Gastroesophageal sphincter (tissue), 4 donors: ENCODE results near the gene RRP8. TPM values are rescaled to one million over a fixed set of nuclear protein-coding genes. Genes with fewer than 3 reads are reported as not detected.

Experiments used
- ATAC-seq: fragments of 150-250 bp; one replicate; pipeline ENCODE4 v1.9.1; 2016; ENCODE audit warnings: mild to moderate bottlenecking, moderate library complexity
- H3K27ac ChIP-seq, 4 donors: fragments of 200-600 bp; sonication (generic) in 3 of 4; 1 replicate in 3 of 4; 2 replicates in 1 of 4; pipeline ENCODE4 v1.5.1; 2016 to 2019
- H3K27me3 ChIP-seq: fragments of 200-600 bp; sonication (generic); one replicate; pipeline ENCODE4 v1.5.1; 2019
- H3K36me3 ChIP-seq, 2 donors: fragments of 200-600 bp; sonication (generic); one replicate each; pipeline ENCODE4 v1.5.1; 2019; ENCODE audit warnings: control low read depth in 1 of 2
- H3K4me1 ChIP-seq, 3 donors: fragments of 200-600 bp; sonication (generic); 1 replicate in 2 of 3; 2 replicates in 1 of 3; pipeline ENCODE4 v1.5.1; 2016 to 2019; ENCODE audit warnings: control low read depth in 2 of 3
- H3K4me3 ChIP-seq, 2 donors: fragments of 200-600 bp; sonication (generic); one replicate each; pipeline ENCODE4 v1.5.1; 2019; ENCODE audit warnings: mild to moderate bottlenecking in 1 of 2, moderate library complexity in 1 of 2
- H3K9me3 ChIP-seq, 3 donors: fragments of 200-600 bp; sonication (generic); one replicate each; pipeline ENCODE4 v1.5.1; 2017 to 2019; ENCODE audit warnings: control low read depth in 2 of 3
- EP300 ChIP-seq: sonication (generic); formaldehyde crosslinking; IDR thresholded peaks from one replicate; pipeline ENCODE4 v1.6.1; 2017; ENCODE audit warnings: antibody characterized with exemption, mild to moderate bottlenecking
- POLR2A ChIP-seq, 2 donors: fragments of 450-650 bp; IDR thresholded peaks; one replicate each; pipeline ENCODE4 v1.6.1; 2017; ENCODE audit warnings: antibody characterized with exemption in 2 of 2, mild to moderate bottlenecking in 2 of 2, moderate library complexity in 1 of 2
- POLR2AphosphoS5 ChIP-seq: sonication (generic); formaldehyde crosslinking; IDR thresholded peaks from one replicate; pipeline ENCODE4 v1.6.1; 2017; ENCODE audit warnings: antibody characterized with exemption
- WGBS, 2 donors: methylation state at CpG; one replicate each; pipeline ENCODE4 v1.1.5; 2018; ENCODE audit warnings: low coverage in 1 of 2; 5-methylcytosine and 5-hydroxymethylcytosine counted together
- total RNA-seq, 4 donors: library from RNA; depleted of rRNA; stranded (reverse); fragments of >200 nt; gene quantifications; one replicate each; pipeline ENCODE4 v1.1.0, GENCODE V29; 2016
- TF ChIP-seq, protein P1 (sequence below), 4 experiments: fragments of 200-600 bp in 2 of 4; fragments of 450-650 bp in 2 of 4; sonication (generic) in 1 of 4; IDR thresholded peaks; one replicate each; pipeline ENCODE4 v1.5.1; 2017 to 2019; ENCODE audit warnings: antibody characterized with exemption in 4 of 4, mild to moderate bottlenecking in 2 of 4, moderate library complexity in 2 of 4

The RRP8 gene
- total RNA-seq, 4 donors from 2014 or later: 25.7 to 32.4 (median 28.1) TPM

DNA sequence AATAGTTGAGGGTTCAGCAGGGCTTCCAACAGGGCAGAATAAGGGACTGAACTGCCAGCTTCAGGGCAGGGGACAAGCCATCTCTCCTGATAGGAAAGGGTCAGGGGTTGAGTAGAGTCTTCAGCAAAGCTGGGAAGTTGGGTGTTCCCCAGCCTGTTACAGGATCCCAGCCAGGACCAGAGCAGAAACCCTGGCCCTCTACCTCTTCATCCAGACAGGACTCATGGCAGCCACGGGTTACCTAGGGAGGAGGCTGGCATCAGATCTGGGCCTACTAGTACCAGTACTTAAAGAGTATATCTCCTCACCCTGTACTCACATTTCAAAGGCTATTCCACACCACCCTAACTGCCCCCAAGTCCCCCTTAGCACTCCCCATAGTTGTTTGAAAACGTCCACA is 11.0 kb upstream of the RRP8 start:
- H3K4me3 ChIP-seq: no peak overlapping the region
- H3K27me3 ChIP-seq: no peaks in the 10 kb centered on the region
- TF ChIP-seq EP300 (no peak), POLR2AphosphoS5 (no peak), POLR2A (IDR thresholded peaks at IDR 0.05) (no peak)
- TF ChIP-seq, protein P1, sequence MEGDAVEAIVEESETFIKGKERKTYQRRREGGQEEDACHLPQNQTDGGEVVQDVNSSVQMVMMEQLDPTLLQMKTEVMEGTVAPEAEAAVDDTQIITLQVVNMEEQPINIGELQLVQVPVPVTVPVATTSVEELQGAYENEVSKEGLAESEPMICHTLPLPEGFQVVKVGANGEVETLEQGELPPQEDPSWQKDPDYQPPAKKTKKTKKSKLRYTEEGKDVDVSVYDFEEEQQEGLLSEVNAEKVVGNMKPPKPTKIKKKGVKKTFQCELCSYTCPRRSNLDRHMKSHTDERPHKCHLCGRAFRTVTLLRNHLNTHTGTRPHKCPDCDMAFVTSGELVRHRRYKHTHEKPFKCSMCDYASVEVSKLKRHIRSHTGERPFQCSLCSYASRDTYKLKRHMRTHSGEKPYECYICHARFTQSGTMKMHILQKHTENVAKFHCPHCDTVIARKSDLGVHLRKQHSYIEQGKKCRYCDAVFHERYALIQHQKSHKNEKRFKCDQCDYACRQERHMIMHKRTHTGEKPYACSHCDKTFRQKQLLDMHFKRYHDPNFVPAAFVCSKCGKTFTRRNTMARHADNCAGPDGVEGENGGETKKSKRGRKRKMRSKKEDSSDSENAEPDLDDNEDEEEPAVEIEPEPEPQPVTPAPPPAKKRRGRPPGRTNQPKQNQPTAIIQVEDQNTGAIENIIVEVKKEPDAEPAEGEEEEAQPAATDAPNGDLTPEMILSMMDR (IDR thresholded peaks at IDR 0.05): no peak
- H3K27ac ChIP-seq: peak overlapping the region in 3 of 4 donors; percentile 98 to 99 (median 99)
- H3K9me3 ChIP-seq: no peaks in the 10 kb centered on the region
- WGBS, 2 donors: 83 to 93% methylated on average over 1 to 2 of the region's 2 CpGs
- no peak for ATAC-seq
- H3K4me1 ChIP-seq: peaks cover 2 to 59% (median 21%) of the 10 kb centered on the region in 3 donors
- peaks cover 0 to 48% of the 10 kb centered on the region in 2 donors for H3K36me3 ChIP-seq

- H3K27ac ChIP-seq: peak overlapping the region; percentile 75 to 99 (median 98)
- peaks cover 2 to 64% (median 26%) of the 10 kb centered on the region in 3 donors for H3K4me1 ChIP-seq
- no peak for ATAC-seq
- no peak for TF ChIP-seq POLR2AphosphoS5
- TF ChIP-seq POLR2A (IDR thresholded peaks at IDR 0.05): no peak
- TF ChIP-seq, protein P1 (IDR thresholded peaks at IDR 0.05): no peak
- TF ChIP-seq EP300: no peak
- no peaks in the 10 kb centered on the region for H3K9me3 ChIP-seq
- no peaks in the 10 kb centered on the region for H3K27me3 ChIP-seq
- H3K36me3 ChIP-seq: peaks cover 4 to 58% of the 10 kb centered on the region in 2 donors
- H3K4me3 ChIP-seq: no peak overlapping the region
- WGBS, 2 donors: 89 to 92% methylated on average over 3 of the region's 3 CpGs
These were observed 10.1 kb upstream of the RRP8 start for GRCh38 chr11:6613496-6613895.

DNA sequence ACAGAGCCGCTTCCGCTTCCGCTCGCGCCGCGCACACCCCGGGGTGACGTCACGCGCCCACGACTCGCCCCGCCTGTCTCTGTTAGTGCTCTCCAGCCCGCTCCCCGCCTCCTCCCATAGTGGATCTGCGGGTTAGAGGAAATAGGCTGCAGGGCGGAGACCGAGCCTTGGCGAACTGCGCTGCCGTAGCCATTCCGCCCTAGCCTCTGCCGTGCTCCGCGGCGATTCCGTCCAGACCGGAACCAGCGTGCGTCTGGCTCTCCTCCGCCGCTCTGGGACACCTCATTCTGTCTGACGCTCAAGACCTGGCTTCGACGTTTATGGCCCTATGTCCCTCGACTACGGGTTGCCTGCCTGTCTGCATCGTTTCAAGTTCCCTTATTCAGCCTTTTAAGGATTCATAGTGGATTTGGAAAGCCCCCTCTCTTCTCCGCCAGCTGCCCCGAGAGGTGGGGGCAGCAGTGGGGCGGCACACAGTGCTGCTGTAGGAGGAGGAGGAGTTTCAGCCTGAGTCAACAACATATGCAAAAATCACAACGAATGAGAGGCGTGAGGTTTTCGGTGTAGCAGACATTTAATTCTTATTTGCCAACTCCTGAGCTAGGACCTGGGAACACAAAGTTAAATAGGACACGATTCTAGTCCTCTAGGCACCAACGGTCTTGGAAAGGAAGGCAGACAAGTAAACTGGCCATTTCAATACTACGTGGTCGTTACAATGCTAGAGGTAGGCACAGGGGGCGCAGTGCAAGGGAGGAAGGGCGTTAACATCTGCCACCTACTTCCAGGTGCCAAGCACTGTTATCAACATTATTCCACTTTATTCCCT is 9.0 kb upstream of the RRP8 start, which contains the start of gene TAF10:
TSS of gene TAF10 (minus strand) at position 4 of the 829 bp plus-strand sequence. CDS start 27 bp downstream, outside the sequence.
- Histone ChIP-seq H3K27me3 (no peaks in the 10 kb centered on the region), H3K36me3 (peaks cover 4 to 68% of the 10 kb centered on the region in 2 donors), H3K4me1 (peaks cover 7 to 64% (median 26%) of the 10 kb centered on the region in 3 donors), H3K27ac (peak within 1 kb of the TSS; percentile 92 to 99 (median 98)), H3K9me3 (no peaks in the 10 kb centered on the region), H3K4me3 (peak within 1 kb of the TSS; percentile 63 to 88)
- WGBS, 2 donors: 0 to 1% methylated on average over 6 to 24 of the region's 51 CpGs
- ATAC-seq: peak; percentile 96
- TF ChIP-seq, protein P1 (IDR thresholded peaks at IDR 0.05): peak in 3 of 4 experiments; percentile 53 to 77 (median 58)
- no peak for TF ChIP-seq EP300
- TF ChIP-seq POLR2A (IDR thresholded peaks at IDR 0.05): peak; percentile 94 to 95
- peak; percentile 99 for TF ChIP-seq POLR2AphosphoS5

DNA sequence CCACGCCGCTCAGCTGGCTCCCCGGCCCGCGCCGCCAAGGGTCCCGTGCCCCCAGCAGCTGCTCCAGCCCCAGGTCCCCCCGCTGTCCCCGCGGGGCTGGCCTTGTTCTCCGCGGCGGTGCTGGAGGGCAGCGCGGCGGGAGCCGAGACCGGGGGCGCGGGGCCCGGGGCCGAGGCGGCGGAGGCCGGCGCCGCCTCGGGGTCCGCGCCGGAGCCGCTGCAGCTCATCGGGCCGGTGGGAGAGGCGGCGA is 8.5 kb upstream of the RRP8 start:
- no peak for ATAC-seq
- Histone ChIP-seq H3K4me1 (peaks cover 7 to 64% (median 27%) of the 10 kb centered on the region in 3 donors), H3K9me3 (no peaks in the 10 kb centered on the region), H3K27ac (peak overlapping the region; percentile 92 to 99 (median 98)), H3K36me3 (peaks cover 4 to 64% of the 10 kb centered on the region in 2 donors), H3K4me3 (peak overlapping the region; percentile 63 to 88), H3K27me3 (no peaks in the 10 kb centered on the region)
- TF ChIP-seq EP300 (no peak), POLR2A (IDR thresholded peaks at IDR 0.05) (no peak), POLR2AphosphoS5 (no peak)
- TF ChIP-seq, protein P1 (IDR thresholded peaks at IDR 0.05): peak in 1 of 4 experiments; percentile 10
- WGBS, 2 donors: no CpG with 5 or more reads among the region's 36 CpGs
